ENCODE measurements around the gene SOX5.
A peak's percentile ranks its signal among the peaks of the same experiment; 100 is the strongest.

SOX5 gene

GRCh38 chr12:23949348-23950209 lies at the start of gene SOX5:
TSS of gene SOX5 (minus strand) at chr12:23949670. CDS start at chr12:23949601, 69 bp downstream.
- Mint-ChIP-seq H3K4me3 (no peak within 1 kb of the TSS), H3K9me3 (no peaks in the 10 kb centered on the region), H3K27me3 (ENCODE audit: low read depth, poor library complexity) (no peaks in the 10 kb centered on the region), H3K36me3 (ENCODE audit: low read depth) (no peaks in the 10 kb centered on the region), H3K27ac (no peak within 1 kb of the TSS), H3K4me1 (peaks cover 16% of the 10 kb centered on the region)
- no peak for TF ChIP-seq CTCF (IDR thresholded peaks at IDR 0.05)
- peak; percentile 45 for DNase-seq

- H3K27ac Mint-ChIP-seq, result no peak overlapping the region
- H3K4me1 Mint-ChIP-seq, result no peaks in the 10 kb centered on the region
- DNase-seq, result no peak
- no peak for TF ChIP-seq CTCF (IDR thresholded peaks at IDR 0.05)
- peaks cover 4% of the 10 kb centered on the region for H3K27me3 Mint-ChIP-seq (ENCODE audit: low read depth, poor library complexity)
- H3K36me3 Mint-ChIP-seq (ENCODE audit: low read depth), result no peaks in the 10 kb centered on the region
- H3K4me3 Mint-ChIP-seq, result no peak overlapping the region
- H3K9me3 Mint-ChIP-seq, result no peaks in the 10 kb centered on the region
These were observed 37.6 kb upstream of the SOX5 start for GRCh38 chr12:23987046-23987445.

GRCh38 chr12:23980826-23981225 lies 31.4 kb upstream of the SOX5 start:
- H3K4me3 Mint-ChIP-seq, result no peak overlapping the region
- no peak for TF ChIP-seq CTCF (IDR thresholded peaks at IDR 0.05)
- no peak overlapping the region for H3K27ac Mint-ChIP-seq
- no peaks in the 10 kb centered on the region for H3K36me3 Mint-ChIP-seq (ENCODE audit: low read depth)
- DNase-seq, result no peak
- H3K9me3 Mint-ChIP-seq, result no peaks in the 10 kb centered on the region
- H3K4me1 Mint-ChIP-seq, result no peaks in the 10 kb centered on the region
- no peaks in the 10 kb centered on the region for H3K27me3 Mint-ChIP-seq (ENCODE audit: low read depth, poor library complexity)

- H3K36me3 Mint-ChIP-seq (ENCODE audit: low read depth), result no peaks in the 10 kb centered on the region
- no peak overlapping the region for H3K27ac Mint-ChIP-seq
- no peak for TF ChIP-seq CTCF (IDR thresholded peaks at IDR 0.05)
- no peak overlapping the region for H3K4me3 Mint-ChIP-seq
- no peak for DNase-seq
- no peaks in the 10 kb centered on the region for H3K27me3 Mint-ChIP-seq (ENCODE audit: low read depth, poor library complexity)
- H3K9me3 Mint-ChIP-seq, result no peaks in the 10 kb centered on the region
- peaks cover 7% of the 10 kb centered on the region for H3K4me1 Mint-ChIP-seq
These were observed 15.3 kb upstream of the SOX5 start for GRCh38 chr12:23964812-23965211.

GRCh38 chr12:23959826-23960225 lies 10.4 kb upstream of the SOX5 start:
- peaks cover 7% of the 10 kb centered on the region for H3K36me3 Mint-ChIP-seq (ENCODE audit: low read depth)
- H3K9me3 Mint-ChIP-seq, result peaks cover 4% of the 10 kb centered on the region
- H3K27ac Mint-ChIP-seq, result peak overlapping the region; percentile 6
- no peak overlapping the region for H3K4me3 Mint-ChIP-seq
- H3K27me3 Mint-ChIP-seq (ENCODE audit: low read depth, poor library complexity), result no peaks in the 10 kb centered on the region
- no peak for TF ChIP-seq CTCF (IDR thresholded peaks at IDR 0.05)
- DNase-seq, result no peak
- peaks cover 7% of the 10 kb centered on the region for H3K4me1 Mint-ChIP-seq

GRCh38 chr12:23954332-23954731 lies 4.9 kb upstream of the SOX5 start:
- Mint-ChIP-seq H3K4me3 (no peak overlapping the region), H3K9me3 (peaks cover 4% of the 10 kb centered on the region), H3K27ac (no peak overlapping the region), H3K27me3 (ENCODE audit: low read depth, poor library complexity) (no peaks in the 10 kb centered on the region), H3K36me3 (ENCODE audit: low read depth) (peaks cover 7% of the 10 kb centered on the region), H3K4me1 (no peaks in the 10 kb centered on the region)
- DNase-seq, result no peak
- TF ChIP-seq CTCF (IDR thresholded peaks at IDR 0.05), result no peak

Measured in nephron progenitor cell (in vitro differentiated cells).